ENCODE results near the gene TNS1. TPM values are rescaled to one million over a fixed set of nuclear protein-coding genes. Genes with fewer than 3 reads are reported as not detected.

TNS1 gene
- total RNA-seq, 3 donors from 2014 or later (not counting 1 experiment from before 2014, with no cell fraction given) = 1.1 to 3.0 (median 2.1) TPM

DNA sequence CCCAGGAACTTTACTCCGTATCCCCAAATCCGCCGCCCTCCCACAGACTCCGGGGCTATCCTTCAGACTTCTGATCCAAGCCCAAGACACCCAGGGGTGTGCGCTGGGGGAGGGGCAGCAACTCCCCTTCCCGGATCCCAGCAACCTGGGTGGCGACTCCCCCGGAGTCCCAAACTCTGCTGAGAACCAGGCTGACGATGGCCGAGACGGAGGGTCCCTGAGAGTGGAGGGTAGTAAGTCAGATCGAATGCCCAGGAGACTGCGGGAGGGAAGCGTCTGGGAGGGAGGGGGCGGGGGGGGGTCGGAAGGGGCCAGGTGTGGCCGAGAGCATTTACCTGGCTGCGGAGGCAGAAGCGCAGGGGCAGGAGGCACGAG, 7.0 kb upstream of the TNS1 start:
- no peak overlapping the region for H3K4me3 ChIP-seq (ENCODE audit: low read length)
- TF ChIP-seq, protein P1, sequence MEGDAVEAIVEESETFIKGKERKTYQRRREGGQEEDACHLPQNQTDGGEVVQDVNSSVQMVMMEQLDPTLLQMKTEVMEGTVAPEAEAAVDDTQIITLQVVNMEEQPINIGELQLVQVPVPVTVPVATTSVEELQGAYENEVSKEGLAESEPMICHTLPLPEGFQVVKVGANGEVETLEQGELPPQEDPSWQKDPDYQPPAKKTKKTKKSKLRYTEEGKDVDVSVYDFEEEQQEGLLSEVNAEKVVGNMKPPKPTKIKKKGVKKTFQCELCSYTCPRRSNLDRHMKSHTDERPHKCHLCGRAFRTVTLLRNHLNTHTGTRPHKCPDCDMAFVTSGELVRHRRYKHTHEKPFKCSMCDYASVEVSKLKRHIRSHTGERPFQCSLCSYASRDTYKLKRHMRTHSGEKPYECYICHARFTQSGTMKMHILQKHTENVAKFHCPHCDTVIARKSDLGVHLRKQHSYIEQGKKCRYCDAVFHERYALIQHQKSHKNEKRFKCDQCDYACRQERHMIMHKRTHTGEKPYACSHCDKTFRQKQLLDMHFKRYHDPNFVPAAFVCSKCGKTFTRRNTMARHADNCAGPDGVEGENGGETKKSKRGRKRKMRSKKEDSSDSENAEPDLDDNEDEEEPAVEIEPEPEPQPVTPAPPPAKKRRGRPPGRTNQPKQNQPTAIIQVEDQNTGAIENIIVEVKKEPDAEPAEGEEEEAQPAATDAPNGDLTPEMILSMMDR (IDR thresholded peaks at IDR 0.05) = no peak
- no peak overlapping the region for H3K27ac ChIP-seq (ENCODE audit: low read length)
- ATAC-seq (no peak), DNase-seq (no peak)
- Mint-ChIP-seq H3K9me3 (no peaks in the 10 kb centered on the region), H3K27ac (no peak overlapping the region), H3K4me1 (peaks cover 4 to 12% of the 10 kb centered on the region in 2 donors), H3K36me3 (no peaks in the 10 kb centered on the region), H3K4me3 (peak overlapping the region; percentile 55), H3K27me3 (ENCODE audit: low read depth in 2 of 2) (peaks cover 36 to 43% of the 10 kb centered on the region in 2 donors)
- peaks cover 19% of the 10 kb centered on the region for H3K27me3 ChIP-seq (ENCODE audit: control insufficient read depth, insufficient read depth, low read length)
- H3K4me1 ChIP-seq (ENCODE audit: control insufficient read depth, insufficient read depth, low read length) = peaks cover 14% of the 10 kb centered on the region
- no peaks in the 10 kb centered on the region for H3K36me3 ChIP-seq (ENCODE audit: control insufficient read depth, insufficient read depth, low read length)
- H3K9me3 ChIP-seq (ENCODE audit: control insufficient read depth, insufficient read depth, low read length) = no peaks in the 10 kb centered on the region
- WGBS (ENCODE audit: insufficient coverage) = under 1% methylated on average over 20 of the region's 20 CpGs
- intact Hi-C loops (cut with micrococcal nuclease) = no loop called here

DNA sequence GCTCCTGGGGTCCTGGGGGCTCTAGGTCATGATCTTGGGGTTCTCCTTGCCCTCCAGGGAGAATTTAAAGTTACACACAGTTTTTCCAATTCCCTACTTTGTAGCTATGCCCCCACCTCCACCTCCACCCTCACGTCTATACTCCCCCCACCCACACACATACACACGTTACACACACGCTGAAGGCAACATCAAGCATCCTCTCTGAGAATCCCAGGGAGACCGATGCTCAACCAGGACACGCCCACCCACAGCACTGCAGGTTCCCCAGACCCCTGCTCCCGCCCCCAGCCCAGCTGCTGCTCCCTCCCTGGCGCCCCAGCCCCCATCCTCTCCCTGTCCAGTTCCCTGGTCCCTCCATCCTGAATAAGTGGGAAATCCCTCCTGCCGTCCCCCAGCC, 6.4 kb upstream of the TNS1 start:
- whole genome bisulfite sequencing (ENCODE audit: insufficient coverage) = 10% methylated on average over 8 of the region's 8 CpGs
- no peaks in the 10 kb centered on the region for H3K9me3 Mint-ChIP-seq

DNA sequence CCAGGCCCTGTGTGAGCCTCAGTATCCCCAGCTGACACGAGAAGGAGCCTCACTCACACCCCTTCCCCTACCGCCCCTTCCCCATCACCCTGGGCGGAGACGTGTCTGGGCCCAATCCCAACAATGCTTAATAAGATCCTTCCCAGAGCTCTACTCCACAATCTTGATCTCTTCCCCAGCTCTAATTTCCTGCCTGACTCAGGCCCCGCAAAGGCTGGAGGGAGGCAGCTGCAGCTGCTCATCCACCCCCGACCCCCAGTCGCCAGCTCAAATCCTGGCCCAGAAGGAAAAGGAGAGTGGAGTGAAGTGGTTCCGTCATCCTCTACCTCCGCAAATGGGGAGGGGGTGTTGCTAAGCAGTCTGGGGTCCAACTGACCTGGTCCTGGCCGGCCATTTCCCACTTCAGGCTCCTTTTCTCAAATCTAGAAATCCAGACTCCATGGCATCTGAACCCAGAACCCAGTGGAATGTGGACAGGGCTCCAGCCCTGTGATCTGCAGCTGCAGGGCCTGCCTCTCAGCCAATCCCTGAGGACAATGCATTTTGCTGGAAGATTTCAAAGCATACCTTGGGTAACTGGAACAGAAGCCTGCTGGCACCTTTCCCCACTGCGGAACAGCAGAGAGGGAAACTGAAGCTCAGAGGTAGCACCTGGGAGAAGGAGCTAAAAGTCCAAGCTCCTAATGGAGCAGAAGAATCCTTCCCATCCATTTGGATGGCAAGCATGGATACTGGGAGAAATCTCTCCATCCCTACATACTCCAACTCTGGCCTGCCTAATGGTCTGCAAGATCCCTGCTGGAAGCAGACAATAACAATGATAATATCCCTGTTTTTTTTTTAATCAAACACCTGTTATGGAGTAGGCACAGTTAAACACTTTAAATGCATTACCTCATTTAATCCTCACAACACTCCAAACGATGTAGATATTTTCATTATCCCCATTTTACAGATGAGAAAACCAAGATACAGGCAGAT, 5.6 kb upstream of the TNS1 start:
- TF ChIP-seq, protein P1 (IDR thresholded peaks at IDR 0.05) = no peak
- Mint-ChIP-seq H3K27ac (no peak overlapping the region), H3K9me3 (no peaks in the 10 kb centered on the region), H3K4me3 (no peak overlapping the region), H3K36me3 (no peaks in the 10 kb centered on the region), H3K27me3 (ENCODE audit: low read depth in 2 of 2) (peaks cover 36 to 38% of the 10 kb centered on the region in 2 donors), H3K4me1 (peaks cover 4 to 12% of the 10 kb centered on the region in 2 donors)
- H3K27ac ChIP-seq (ENCODE audit: low read length) = no peak overlapping the region
- H3K36me3 ChIP-seq (ENCODE audit: control insufficient read depth, insufficient read depth, low read length) = no peaks in the 10 kb centered on the region
- no peak for ATAC-seq
- peaks cover 14% of the 10 kb centered on the region for H3K4me1 ChIP-seq (ENCODE audit: control insufficient read depth, insufficient read depth, low read length)
- intact Hi-C loops (cut with micrococcal nuclease) = no loop called here
- no peak overlapping the region for H3K4me3 ChIP-seq (ENCODE audit: low read length)
- no peaks in the 10 kb centered on the region for H3K9me3 ChIP-seq (ENCODE audit: control insufficient read depth, insufficient read depth, low read length)
- 85% methylated on average over 12 of the region's 12 CpGs for WGBS (ENCODE audit: insufficient coverage)
- DNase-seq = no peak
- H3K27me3 ChIP-seq (ENCODE audit: control insufficient read depth, insufficient read depth, low read length) = peaks cover 19% of the 10 kb centered on the region

More for the DNA sequence above, 6.4 kb upstream of the TNS1 start:
- peak overlapping the region; percentile 49 for H3K4me3 Mint-ChIP-seq
- no peak overlapping the region for H3K27ac Mint-ChIP-seq
- peaks cover 14% of the 10 kb centered on the region for H3K4me1 ChIP-seq (ENCODE audit: control insufficient read depth, insufficient read depth, low read length)
- ATAC-seq (no peak), DNase-seq (no peak)
- no peak overlapping the region for H3K4me3 ChIP-seq (ENCODE audit: low read length)
- H3K36me3 Mint-ChIP-seq = no peaks in the 10 kb centered on the region
- TF ChIP-seq, protein P1 (IDR thresholded peaks at IDR 0.05) = no peak
- no peaks in the 10 kb centered on the region for H3K9me3 ChIP-seq (ENCODE audit: control insufficient read depth, insufficient read depth, low read length)
- peaks cover 36 to 43% of the 10 kb centered on the region in 2 donors for H3K27me3 Mint-ChIP-seq (ENCODE audit: low read depth in 2 of 2)
- peaks cover 19% of the 10 kb centered on the region for H3K27me3 ChIP-seq (ENCODE audit: control insufficient read depth, insufficient read depth, low read length)
- intact Hi-C loops (cut with micrococcal nuclease) = no loop called here
- no peak overlapping the region for H3K27ac ChIP-seq (ENCODE audit: low read length)
- H3K36me3 ChIP-seq (ENCODE audit: control insufficient read depth, insufficient read depth, low read length) = no peaks in the 10 kb centered on the region
- H3K4me1 Mint-ChIP-seq = peaks cover 4 to 12% of the 10 kb centered on the region in 2 donors
